CD14-positive monocyte (primary cell): ENCODE measurements around the gene PCSK4. TPM values are rescaled to one million over a fixed set of nuclear protein-coding genes. Genes with fewer than 3 reads are reported as not detected.

Experiments used
- DNase-seq, 3 donors: peaks; one replicate each; pipeline ENCODE4 v3.0.0-alpha.2; 2011 to 2022
- H2AFZ ChIP-seq: 2 replicates; pipeline ENCODE4 v1.6.0; 2012; ENCODE audit warnings: mild to moderate bottlenecking, low read depth, low read length, inconsistent platforms; ENCODE audit not compliant: insufficient read depth, poor library complexity, severe bottlenecking
- H3K27ac ChIP-seq, 2 donors: 1 replicate in 1 of 2; 2 replicates in 1 of 2; pipeline ENCODE4 v1.5.1; 2012 to 2013; ENCODE audit warnings: low read length in 2 of 2, control low read depth in 1 of 2, inconsistent platforms in 1 of 2, low read depth in 1 of 2, mild to moderate bottlenecking in 1 of 2
- H3K27me3 ChIP-seq, 2 donors: one replicate each; pipeline versions ENCODE4 v1.6.0 to v1.6.1; 2011 to 2013; ENCODE audit warnings: low read length in 2 of 2; ENCODE audit not compliant: control insufficient read depth in 2 of 2, insufficient read depth in 2 of 2
- H3K36me3 ChIP-seq, 2 donors: replicated peaks in 1 of 2; 1 replicate in 1 of 2; 2 replicates in 1 of 2; pipeline versions ENCODE4 v1.5.1 to v1.6.1; 2012 to 2013; ENCODE audit warnings: low read length in 2 of 2, control low read depth in 1 of 2, inconsistent platforms in 1 of 2, mild to moderate bottlenecking in 1 of 2; ENCODE audit not compliant: insufficient read depth in 2 of 2, control insufficient read depth in 1 of 2
- H3K4me1 ChIP-seq, 2 donors: 1 replicate in 1 of 2; 2 replicates in 1 of 2; pipeline versions ENCODE4 v1.5.1 to v1.6.1; 2012 to 2013; ENCODE audit warnings: low read length in 2 of 2, control low read depth in 1 of 2, inconsistent platforms in 1 of 2, mild to moderate bottlenecking in 1 of 2, moderate library complexity in 1 of 2; ENCODE audit not compliant: insufficient read depth in 2 of 2, control insufficient read depth in 1 of 2
- H3K4me2 ChIP-seq: replicated peaks from 2 replicates; pipeline ENCODE3; 2012; ENCODE audit warnings: low read length, moderate library complexity, mild to moderate bottlenecking; ENCODE audit not compliant: poor library complexity, severe bottlenecking; ENCODE audit errors: extremely low read depth
- H3K4me3 ChIP-seq, 3 experiments: fragments of 200-600 bp in 1 of 3; sonication (generic) in 1 of 3; replicated peaks in 1 of 3; 1 replicate in 2 of 3; 2 replicates in 1 of 3; pipeline ENCODE4 v1.5.1; 2011 to 2013; ENCODE audit warnings: low read length in 3 of 3, mild to moderate bottlenecking in 3 of 3, control low read depth in 2 of 3, low read depth in 2 of 3, inconsistent platforms in 1 of 3, moderate library complexity in 1 of 3
- H3K79me2 ChIP-seq: 2 replicates; pipeline ENCODE4 v1.6.0; 2012; ENCODE audit warnings: mild to moderate bottlenecking, control low read depth, inconsistent platforms, low read length, moderate library complexity; ENCODE audit not compliant: insufficient read depth
- H3K9ac ChIP-seq: 2 replicates; pipeline ENCODE4 v1.6.0; 2017; ENCODE audit warnings: low read length, mild to moderate bottlenecking; ENCODE audit not compliant: insufficient read depth, poor library complexity, severe bottlenecking
- H3K9me3 ChIP-seq, 2 donors: replicated peaks in 1 of 2; 1 replicate in 1 of 2; 2 replicates in 1 of 2; pipeline versions ENCODE4 v1.5.1 to v1.6.1; 2012 to 2013; ENCODE audit warnings: low read length in 2 of 2, control low read depth in 1 of 2; ENCODE audit not compliant: control insufficient read depth in 1 of 2, insufficient read depth in 1 of 2
- H4K20me1 ChIP-seq: 2 replicates; pipeline ENCODE4 v1.6.0; 2012; ENCODE audit warnings: mild to moderate bottlenecking, low read length, control low read depth, moderate library complexity; ENCODE audit not compliant: insufficient read depth
- H3K27ac Mint-ChIP-seq, 7 donors: one replicate each; pipeline ENCODE4 v1.8.0; 2020; ENCODE audit warnings: mild to moderate bottlenecking in 7 of 7, mixed read lengths in 7 of 7, moderate library complexity in 6 of 7, inconsistent platforms in 2 of 7
- H3K27me3 Mint-ChIP-seq, 3 donors: one replicate each; pipeline ENCODE4 v1.8.0; 2021 to 2022; ENCODE audit warnings: low read depth in 3 of 3, mild to moderate bottlenecking in 3 of 3, mixed read lengths in 3 of 3, moderate library complexity in 3 of 3, inconsistent platforms in 1 of 3
- H3K36me3 Mint-ChIP-seq, 2 donors: one replicate each; pipeline ENCODE4 v1.8.0; 2020; ENCODE audit warnings: mixed read lengths in 2 of 2, inconsistent platforms in 1 of 2, mild to moderate bottlenecking in 1 of 2
- H3K4me1 Mint-ChIP-seq: one replicate; pipeline ENCODE4 v1.8.0; 2020; ENCODE audit warnings: mild to moderate bottlenecking, mixed read lengths
- H3K4me3 Mint-ChIP-seq, 2 donors: one replicate each; pipeline ENCODE4 v1.8.0; 2020; ENCODE audit warnings: mild to moderate bottlenecking in 2 of 2, mixed read lengths in 2 of 2, moderate library complexity in 1 of 2
- H3K9me3 Mint-ChIP-seq, 7 donors: one replicate each; pipeline ENCODE4 v1.8.0; 2020 to 2022; ENCODE audit warnings: mixed read lengths in 7 of 7, mild to moderate bottlenecking in 6 of 7, moderate library complexity in 6 of 7, inconsistent platforms in 2 of 7
- CTCF ChIP-seq: fragments of 200-600 bp; IDR thresholded peaks from one replicate; pipeline ENCODE4 v1.8.0; 2022; ENCODE audit warnings: antibody characterized with exemption, mild to moderate bottlenecking
- WGBS: methylation state at CpG from one replicate; pipeline ENCODE4 v1.1.5; 2013; ENCODE audit warnings: missing lambda C conversion rate; ENCODE audit not compliant: insufficient coverage; 5-methylcytosine and 5-hydroxymethylcytosine counted together
- intact Hi-C, 2 donors: fragments of 100-400 bp; cut with micrococcal nuclease; formaldehyde crosslinking; loops; one replicate each; pipeline versions ENCODE4 v1.15.0 to v1.15.1; 2023
- polyA plus RNA-seq, 3 donors: library from polyadenylated mRNA; depleted of rRNA in 1 of 3; unstranded in 2 of 3; stranded (reverse) in 1 of 3; fragments of 300-500 nt in 2 of 3; fragments of >200 nt in 1 of 3; fragmentation: Illumina TruSeq in 2 of 3; gene quantifications; 1 replicate in 2 of 3; 2 replicates in 1 of 3; pipeline ENCODE4 v1.2.3, GENCODE V29; 2012 to 2021

PCSK4 gene
- polyA plus RNA-seq, 3 donors, result 0.34 to 1.0 TPM; not detected in 1

GRCh38 chr19:1487576-1488281 lies 2.4 kb downstream of the PCSK4 start:
- intact Hi-C loops, result no loop called here
- H3K9me3 Mint-ChIP-seq, result peaks cover 0 to 6% (median 0%) of the 10 kb centered on the region in 7 donors

More at GRCh38 chr19:1487576-1488281, 2.4 kb downstream of the PCSK4 start:
- H3K27me3 ChIP-seq, result peaks cover 0 to 14% of the 10 kb centered on the region in 2 donors
- no peaks in the 10 kb centered on the region for H3K9me3 ChIP-seq
- H3K36me3 ChIP-seq, result no peaks in the 10 kb centered on the region
- Mint-ChIP-seq H3K4me1 (peaks cover 20% of the 10 kb centered on the region), H3K27ac (no peak overlapping the region), H3K27me3 (peaks cover 6 to 16% (median 14%) of the 10 kb centered on the region in 3 donors), H3K4me3 (no peak overlapping the region), H3K36me3 (no peaks in the 10 kb centered on the region)
- H4K20me1 ChIP-seq, result no peaks in the 10 kb centered on the region
- 92% methylated on average over 29 of the region's 40 CpGs for WGBS
- DNase-seq, result no peak
- no peak overlapping the region for H3K9ac ChIP-seq
- no peak overlapping the region for H3K4me2 ChIP-seq
- no peak for TF ChIP-seq CTCF
- no peak overlapping the region for H2AFZ ChIP-seq
- no peak overlapping the region for H3K27ac ChIP-seq
- no peaks in the 10 kb centered on the region for H3K79me2 ChIP-seq
- H3K4me1 ChIP-seq, result peaks cover 18 to 35% of the 10 kb centered on the region in 2 donors
- H3K4me3 ChIP-seq, result no peak overlapping the region
